H1 (cell line): Measurements from ENCODE around the gene LUZP1.

ENCODE experiments used
- CTCF ChIP-seq, 3 experiments: IDR thresholded peaks; 1 replicate in 2 of 3; 2 replicates in 1 of 3; pipeline versions ENCODE4 v1.5.1 to v1.6.1; 2011; ENCODE audit warnings: low read length in 3 of 3, mild to moderate bottlenecking in 3 of 3, inconsistent platforms in 2 of 3, low read depth in 1 of 3, moderate library complexity in 1 of 3; ENCODE audit not compliant: insufficient read depth in 1 of 3; ENCODE audit errors: control extremely low read depth in 1 of 3
- EP300 ChIP-seq, 2 experiments: IDR thresholded peaks; 1 replicate in 1 of 2; 2 replicates in 1 of 2; pipeline ENCODE4 v1.6.1; 2011 to 2012; ENCODE audit warnings: low read depth in 2 of 2, low read length in 2 of 2, mild to moderate bottlenecking in 2 of 2, borderline replicate concordance in 1 of 2, inconsistent platforms in 1 of 2, moderate library complexity in 1 of 2
- FOSL1 ChIP-seq: IDR thresholded peaks from 2 replicates; pipeline ENCODE4 v1.6.1; 2011; ENCODE audit warnings: mild to moderate bottlenecking, low read depth, low read length, moderate library complexity; ENCODE audit not compliant: insufficient read depth
- HDAC6 ChIP-seq: IDR thresholded peaks from one replicate; pipeline ENCODE4 v1.7.1; 2012; ENCODE audit warnings: low read depth, mild to moderate bottlenecking, inconsistent platforms, low read length, moderate library complexity
- POLR2AphosphoS5 ChIP-seq: IDR thresholded peaks from 2 replicates; pipeline ENCODE4 v1.6.1; 2011; ENCODE audit warnings: low read depth, low read length
- ZNF274 ChIP-seq: IDR thresholded peaks from 2 replicates; pipeline ENCODE4 v1.7.0; 2012; ENCODE audit warnings: low read length, borderline replicate concordance; ENCODE audit errors: extremely low read depth

DNA sequence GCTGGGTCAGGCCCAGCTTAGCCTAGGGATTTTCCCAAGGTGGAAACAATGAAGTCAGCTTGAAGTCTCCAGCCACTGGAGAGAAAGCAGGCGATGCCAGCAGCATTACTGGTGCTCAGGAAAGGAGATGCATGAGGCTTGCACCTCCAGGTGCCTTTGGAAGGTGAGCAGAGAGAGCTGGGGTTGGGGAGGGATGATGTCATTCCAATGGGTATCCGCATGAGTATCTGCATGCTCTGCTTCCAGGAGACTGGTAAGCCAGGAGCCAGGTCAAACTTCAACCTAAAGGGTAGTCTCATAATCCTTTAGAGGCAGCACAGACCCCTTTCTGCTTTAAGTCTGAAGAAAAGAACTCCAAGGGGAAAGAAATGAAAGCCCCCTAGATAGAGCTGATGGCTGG, 80.6 kb downstream of the LUZP1 start:
- no peak for TF ChIP-seq HDAC6
- no peak for TF ChIP-seq ZNF274
- TF ChIP-seq CTCF (IDR thresholded peaks at IDR 0.05; ENCODE audit: control extremely low read depth in 1 of 3, insufficient read depth in 1 of 3, low read depth in 1 of 3, low read length in 3 of 3), result no peak
- no peak for TF ChIP-seq EP300 (IDR thresholded peaks at IDR 0.05; ENCODE audit: borderline replicate concordance in 1 of 2, low read depth in 2 of 2, low read length in 2 of 2)
- no peak; the same call in 1 of the 2 replicates for TF ChIP-seq POLR2AphosphoS5
- no peak for TF ChIP-seq FOSL1
